HPDE6-E6E7 (cell line): Measurements from ENCODE around the gene SMARCA5.

Experiments
- DNase-seq: peaks from one replicate; pipeline ENCODE4 v3.0.0; 2011; ENCODE audit warnings: missing footprints; ENCODE audit errors: extremely low spot score

The SMARCA5 gene

DNA sequence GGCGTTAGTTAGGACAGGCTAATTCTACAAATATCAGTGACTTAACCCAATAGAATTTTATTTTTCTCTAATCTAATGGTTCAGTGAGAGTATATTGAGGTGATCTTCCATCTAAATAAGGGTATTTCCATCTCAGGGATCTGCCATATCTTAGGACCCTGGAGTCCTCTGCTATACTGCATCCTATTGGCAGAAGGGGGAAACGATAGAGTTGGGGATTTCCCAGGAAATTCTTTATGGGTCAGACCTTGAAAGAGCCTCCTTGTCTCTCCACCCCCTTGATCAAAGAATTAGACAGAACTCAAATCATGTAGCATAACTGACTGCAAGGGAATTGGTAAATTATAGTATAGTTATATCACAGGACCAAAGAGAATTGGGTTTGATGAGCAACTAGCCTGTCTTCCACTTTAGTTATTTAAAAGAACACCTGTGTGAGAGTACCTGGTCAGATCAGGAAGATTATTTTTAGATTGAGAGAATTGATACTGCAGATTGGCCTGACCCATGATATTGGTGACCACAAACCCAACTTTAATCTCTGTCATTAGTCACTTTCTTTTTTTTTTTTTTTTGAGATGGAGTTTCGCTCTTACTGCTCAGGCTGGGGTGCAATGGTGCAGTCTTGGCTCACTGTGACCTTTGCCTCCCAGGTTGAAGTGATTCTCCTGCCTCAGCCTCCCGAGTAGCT, 25.6 kb downstream of the SMARCA5 start:
- no peak for DNase-seq

DNA sequence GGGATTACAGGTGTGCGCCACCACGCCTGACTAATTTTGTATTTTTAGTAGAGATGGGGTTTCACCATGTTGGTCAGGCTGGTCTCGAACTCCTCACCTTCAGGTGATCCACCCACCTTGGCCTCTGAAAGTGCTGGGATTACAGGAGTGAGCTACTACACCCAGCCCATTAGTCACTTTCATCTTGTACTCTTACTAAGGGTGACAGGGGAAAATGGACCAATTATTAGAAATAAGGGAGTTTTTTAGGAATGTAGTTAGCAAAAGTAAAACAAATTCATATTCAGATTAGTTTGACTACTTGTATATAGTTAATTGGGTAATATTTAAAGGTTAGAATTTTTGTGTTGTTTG, 26.1 kb downstream of the SMARCA5 start:
- DNase-seq, result no peak

DNA sequence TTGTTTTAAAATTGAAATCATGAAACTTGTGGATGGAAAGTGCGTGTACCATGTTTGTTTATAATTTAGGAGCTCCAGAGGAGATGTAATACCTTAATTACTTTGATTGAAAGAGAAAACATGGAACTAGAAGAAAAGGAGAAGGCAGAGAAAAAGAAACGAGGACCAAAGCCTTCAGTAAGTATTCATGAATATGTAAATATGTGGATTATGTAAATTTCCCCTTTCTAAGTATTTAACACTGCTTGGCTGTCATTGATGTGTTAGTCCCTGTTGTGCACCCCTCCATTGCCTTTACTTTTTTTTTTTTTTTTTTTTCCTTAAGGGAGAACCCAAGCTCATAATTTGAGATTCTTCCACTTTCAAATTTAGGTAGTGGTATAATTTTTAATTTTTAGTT, 36.4 kb downstream of the SMARCA5 start:
- no peak for DNase-seq

DNA sequence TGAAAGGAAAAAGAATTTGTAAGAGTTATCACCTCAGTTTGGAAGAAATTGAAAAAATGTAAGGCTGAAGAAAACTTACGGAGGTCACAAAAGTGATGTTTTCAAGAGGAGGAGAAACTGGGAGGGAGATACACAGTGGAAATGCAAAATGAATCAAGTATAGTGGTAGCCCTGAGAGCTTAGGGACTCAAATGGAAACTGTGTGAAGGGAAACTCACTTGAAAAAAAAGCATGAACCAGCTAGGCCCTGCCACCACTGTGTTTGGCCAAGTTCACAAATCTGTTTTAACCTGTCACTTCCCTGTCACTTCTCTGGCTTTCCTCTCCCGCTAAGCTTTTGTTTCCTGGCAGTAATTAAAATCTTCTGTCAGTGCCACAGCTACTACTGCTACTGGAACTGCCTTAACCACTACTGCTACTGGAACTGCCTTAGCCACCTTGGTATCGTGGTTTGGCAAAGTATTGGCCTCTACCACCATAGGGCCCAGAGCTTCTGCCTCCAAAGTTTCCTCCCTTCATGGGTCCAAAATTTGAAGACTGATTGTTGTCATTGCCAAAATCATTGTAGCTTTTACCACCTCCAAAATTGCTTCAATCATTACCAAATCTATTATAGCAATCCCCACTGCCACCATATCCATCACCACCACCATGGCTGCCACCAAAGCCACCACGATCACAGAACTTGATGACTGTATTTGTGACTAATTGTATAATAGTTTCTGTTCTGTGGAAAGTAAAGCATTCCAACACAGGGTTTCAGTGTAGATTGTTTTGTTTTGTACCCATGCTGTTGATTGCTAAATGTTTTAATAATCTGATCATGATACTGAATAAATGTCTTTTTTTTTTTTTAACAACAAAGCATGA, 41.5 kb downstream of the SMARCA5 start:
- DNase-seq, result no peak

DNA sequence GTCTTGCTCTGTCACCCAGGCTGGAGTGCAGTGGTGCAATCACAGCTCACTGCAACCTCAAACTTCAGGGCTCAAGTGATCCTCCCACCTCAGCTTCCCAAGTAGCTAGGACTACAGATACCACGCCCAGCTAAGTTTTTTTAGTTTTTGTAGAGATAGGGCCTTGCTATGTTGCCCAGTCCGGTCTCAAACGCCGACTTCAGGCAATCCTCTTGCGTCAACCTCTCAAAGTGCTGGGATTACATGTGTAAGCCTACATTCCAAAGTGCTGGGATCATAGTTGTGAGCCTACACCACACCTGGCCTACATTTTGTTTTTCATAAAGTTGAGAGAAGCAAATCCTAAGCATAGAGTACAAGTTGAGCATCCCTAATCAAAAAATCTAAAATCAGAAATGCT, 42.2 kb downstream of the SMARCA5 start:
- no peak for DNase-seq

DNA sequence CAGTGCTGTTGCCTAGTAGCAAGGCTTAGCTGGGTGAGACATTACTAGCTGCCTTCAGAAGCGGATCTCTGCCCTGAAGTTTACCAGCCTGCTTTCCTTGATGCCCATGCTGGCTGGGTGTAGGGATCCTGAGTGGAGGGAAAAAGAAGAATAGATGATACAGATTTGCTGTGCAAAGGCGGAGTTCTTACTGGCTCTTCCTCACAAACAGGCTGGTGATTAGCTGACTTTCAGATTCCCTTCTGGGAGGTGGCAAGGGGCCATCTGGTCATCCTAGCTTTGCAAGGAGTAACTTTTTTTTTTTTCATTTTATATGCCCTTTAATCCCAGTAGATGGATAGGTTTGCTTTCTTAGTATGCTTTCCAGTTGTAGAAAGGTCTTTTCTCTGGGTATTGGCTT, 44.8 kb downstream of the SMARCA5 start:
- no peak for DNase-seq

DNA sequence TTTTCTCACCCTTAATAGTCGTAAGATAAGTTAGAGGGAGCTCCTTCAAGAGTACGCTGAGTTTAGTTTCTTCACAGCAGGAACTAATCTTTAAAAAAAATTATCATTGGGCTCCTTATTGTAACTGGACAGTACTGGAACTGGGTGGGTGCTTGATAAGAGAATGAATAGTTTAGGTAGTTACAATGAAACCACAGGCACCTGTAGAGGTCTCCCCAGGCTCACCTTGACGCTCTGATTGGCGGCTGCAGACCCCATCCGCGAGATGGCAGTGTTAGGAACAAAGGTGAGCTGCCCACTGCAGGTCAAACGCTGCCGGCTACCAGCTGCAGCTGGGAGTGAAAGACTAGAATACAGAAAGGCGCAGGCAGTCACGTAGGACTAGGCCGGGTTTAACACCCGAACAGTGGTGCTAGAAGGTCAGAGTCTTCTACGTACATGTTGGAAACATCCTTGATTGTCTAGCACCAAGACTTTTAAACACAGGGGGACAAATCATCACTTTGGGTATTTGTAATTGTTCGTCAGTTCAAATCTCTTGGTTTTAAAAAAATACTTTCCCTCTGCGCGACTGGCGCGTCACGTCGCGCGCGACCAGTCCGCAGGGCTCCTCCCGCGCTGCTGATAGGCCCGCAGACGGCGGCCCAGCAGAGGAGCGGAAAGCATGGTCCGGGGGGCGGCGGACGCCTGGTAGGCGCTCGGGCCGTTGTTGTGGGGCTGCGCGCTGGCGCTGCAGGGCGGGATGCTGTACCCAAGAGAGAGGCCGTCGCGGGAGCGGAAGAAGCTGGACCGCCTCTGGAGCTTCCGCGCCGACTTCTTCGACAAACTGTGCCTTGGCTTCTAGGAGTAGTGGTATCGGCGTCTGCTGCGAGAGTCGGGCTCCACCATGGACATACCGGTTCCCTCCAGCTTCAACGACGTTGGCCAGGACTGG, 45.6 kb downstream of the SMARCA5 start:
- peak; percentile 92 for DNase-seq

DNA sequence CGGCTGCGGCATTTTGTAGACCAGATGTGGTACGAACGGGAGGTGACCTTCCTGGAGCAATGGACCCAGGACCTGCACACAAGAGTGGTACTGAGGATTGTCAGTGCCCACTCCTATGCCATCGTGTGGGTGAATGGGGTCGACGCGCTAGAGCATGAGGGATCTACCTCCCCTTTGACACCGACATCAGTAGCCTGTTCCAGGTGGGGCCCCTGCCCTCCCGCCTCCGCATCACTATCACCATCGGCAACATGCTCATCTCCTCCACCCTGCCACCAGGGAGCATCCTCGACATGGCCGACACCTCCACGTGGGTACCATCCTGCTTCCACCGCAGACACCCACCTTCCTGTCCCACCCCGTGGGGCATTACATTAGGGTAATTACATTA, 46.2 kb downstream of the SMARCA5 start:
- DNase-seq, result no peak

DNA sequence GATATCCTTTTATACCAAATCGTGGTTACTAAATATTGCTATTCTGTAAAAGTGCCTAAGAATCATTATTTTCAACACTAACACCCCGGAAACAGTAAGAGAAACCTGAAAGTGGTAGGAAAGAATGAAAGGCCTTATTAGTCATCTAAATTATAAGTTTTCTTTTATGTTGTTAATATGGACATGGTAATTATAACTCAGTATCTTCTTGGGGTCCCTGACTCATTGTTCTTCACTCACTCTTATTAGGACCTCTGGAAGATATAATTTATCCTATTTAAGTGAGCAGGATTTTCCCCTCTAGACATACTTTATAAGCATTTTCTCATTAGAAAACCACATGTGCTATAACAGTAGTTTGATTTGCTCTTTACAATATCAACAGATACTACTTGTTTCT, 51.0 kb downstream of the SMARCA5 start:
- no peak for DNase-seq

DNA sequence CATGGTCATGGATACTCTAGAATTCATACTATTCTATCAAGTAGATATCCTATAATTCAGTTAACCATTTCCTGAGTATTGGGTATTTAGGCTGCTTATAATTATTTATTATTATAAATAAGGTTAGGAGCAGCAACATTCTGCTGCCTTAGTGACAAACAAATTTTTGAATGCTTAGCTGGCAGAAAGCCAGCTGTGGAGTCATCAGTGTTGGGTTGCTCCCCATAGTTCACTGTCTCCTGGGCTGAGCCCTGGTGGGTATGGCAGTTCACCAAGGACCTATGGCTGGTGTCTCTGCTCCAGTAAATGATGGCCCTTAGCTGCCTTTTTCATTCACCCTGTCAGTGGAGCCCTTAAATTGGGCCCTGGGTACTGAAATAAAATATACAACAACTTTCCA, 61.8 kb downstream of the SMARCA5 start:
- DNase-seq, result no peak

DNA sequence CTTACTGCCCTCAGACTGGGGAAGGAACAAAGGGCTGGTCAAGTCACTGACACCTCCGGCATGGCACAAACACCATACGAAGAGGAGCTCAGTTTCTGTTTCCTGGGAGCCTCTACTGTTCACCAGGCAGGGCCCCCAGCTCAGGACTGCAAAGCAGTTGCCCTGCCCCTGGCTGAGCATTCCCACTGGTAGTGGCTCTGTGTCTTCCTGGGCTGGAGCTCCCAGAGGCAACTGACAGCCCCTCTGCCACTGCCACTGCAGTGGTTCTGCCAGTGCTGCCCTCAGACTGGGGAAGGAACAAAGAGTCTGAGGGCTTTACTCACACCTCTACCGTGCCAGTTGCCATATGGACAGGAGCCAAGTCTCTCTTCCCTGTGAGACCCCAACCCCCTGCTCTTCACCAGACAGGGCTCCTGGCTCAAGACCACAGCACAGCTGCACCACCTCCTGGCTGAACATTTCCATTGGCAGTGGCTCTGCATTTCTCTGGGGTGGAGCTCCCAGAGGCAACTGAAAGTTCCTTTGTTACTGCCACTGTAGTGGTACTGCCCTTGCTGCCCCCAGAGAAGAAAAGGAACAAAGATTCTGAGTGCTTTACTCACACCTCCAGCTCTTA, 67.9 kb downstream of the SMARCA5 start:
- DNase-seq, result no peak

DNA sequence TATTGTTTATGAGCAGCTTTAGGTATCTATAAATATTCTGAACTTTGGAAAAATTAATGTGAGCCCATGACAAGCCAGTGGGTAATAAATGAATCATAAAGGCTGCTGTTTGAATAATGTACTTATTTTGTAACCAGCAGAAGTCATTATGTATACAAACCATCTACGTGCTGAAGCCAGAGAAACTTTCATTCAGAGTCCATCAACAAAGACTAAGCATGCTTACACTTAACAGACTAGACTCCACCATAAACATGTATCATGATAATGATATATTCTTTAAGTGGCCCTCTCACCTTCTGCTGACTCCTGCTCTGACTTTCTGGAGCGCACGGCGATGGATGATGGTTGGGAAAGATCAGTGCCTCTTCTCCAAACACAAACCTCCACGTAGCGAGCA, 72.0 kb downstream of the SMARCA5 start:
- no peak for DNase-seq

DNA sequence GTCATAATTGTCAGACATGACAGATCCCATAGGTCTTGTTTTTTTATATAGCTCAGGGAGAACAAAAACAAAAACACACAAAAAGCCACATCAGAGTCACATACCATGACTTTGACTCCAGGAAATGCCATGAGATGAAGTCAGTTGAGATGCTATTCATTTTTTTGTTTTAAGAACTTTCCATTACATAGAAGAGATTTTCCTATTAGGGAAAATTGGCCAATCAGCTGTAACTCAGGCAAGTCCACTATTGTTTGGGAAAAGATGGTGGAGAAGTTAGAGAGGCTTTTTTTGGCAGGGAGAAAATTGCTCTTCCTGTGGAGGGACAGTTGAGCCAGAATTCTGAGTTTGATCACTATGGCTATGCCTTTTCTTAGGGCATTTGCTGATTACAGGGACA, 72.6 kb downstream of the SMARCA5 start:
- no peak for DNase-seq

DNA sequence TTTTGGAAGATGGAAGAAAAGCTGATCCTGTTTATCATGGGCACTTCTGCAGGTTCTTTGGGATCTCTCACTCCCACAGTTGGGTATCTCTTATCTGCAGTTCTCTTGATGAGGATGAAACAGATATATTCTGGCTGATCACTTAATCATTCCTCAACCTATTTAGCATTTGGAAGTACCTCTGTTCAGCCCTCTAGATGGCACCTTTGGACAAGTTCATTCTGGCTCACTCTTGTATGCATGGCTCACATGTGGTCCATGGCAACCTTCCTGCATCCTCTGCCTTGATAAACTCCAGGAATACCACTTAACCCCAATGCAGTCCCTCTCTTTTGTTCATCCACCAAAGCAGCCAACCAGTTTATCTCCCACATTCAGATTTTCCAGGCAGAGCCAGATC, 74.2 kb downstream of the SMARCA5 start:
- no peak for DNase-seq

DNA sequence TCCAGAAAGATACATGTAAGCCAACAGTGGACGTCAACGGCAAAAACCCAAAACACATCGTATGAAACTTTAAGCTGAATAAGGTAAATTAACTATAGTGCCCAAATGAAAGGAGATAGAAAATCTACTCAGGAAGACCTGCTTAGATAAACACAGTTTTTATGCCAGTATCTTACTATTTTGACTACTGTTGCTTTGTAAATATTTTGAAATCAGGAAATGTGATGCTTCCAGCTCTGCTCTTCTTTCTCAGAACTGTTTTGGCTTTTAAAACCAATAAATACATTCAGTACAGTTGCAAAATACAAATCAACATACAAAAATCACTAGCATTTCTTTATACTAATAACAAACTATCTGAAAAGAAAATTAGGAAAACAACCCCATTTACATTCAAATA, 83.8 kb downstream of the SMARCA5 start:
- DNase-seq, result no peak

DNA sequence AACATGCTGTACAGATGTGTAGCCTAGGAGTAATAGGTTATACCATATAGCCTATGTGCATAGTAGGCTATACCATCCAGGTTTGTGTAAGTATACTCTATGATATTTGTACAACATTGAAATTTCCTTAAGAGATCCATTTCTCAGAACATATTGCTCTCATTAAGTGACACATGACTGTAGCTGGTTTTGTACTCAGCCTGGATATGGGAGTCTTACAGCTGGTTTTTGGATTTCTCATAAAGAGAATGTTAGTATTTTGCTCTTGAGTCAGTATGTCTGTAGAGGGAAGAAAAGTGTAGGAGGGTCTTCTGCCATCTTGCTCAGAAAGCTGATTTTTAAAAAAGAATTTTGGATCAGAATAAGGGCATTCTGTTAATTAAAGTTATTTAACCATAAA, 85.3 kb downstream of the SMARCA5 start:
- DNase-seq, result no peak

DNA sequence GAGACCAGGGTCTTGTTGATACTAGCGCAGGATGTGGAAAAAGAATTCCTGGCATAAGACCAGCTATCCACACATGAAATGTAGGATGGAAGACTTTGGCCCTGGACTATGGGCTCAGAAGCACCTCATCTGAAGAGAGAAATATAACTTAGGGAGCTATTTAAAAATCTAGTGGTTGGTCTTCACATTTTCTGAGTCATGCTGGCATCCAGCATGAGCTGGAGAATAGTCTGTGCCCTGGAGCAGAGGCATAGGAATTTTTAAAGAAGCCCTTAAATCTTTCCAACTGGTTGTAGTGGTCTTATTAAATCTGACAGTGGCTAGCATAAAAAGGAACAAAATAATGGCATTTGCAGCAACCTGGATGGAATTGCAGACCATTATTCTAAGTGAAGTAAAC, 86.3 kb downstream of the SMARCA5 start:
- DNase-seq, result no peak

DNA sequence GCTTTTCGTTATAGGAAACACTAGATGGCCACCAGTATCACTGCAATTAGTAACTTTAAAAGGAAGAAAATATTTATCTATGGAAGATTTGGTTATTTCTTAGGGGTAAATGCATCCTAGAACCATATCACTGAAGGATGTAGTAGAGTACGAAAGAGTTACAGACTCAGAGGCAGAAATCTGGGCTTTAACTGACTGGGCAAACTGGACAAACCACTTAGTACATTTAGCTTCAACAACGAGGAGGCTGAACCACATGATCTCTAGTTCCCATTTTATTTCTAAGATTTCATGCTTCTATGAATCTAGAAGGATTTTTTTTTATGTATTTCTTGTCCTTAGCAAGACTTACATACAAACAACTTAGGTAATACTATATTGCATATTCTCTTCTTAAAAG, 93.0 kb downstream of the SMARCA5 start:
- DNase-seq, result no peak
